Dermis microvascular lymphatic vessel endothelial cell (primary cell): Measurements from ENCODE around the gene FNDC1. TPM values are rescaled to one million over a fixed set of nuclear protein-coding genes. Genes with fewer than 3 reads are reported as not detected.

Experiments
- DNase-seq, 2 donors: peaks; one replicate each; pipeline versions ENCODE4 v3.0.0 to v3.0.0-alpha.2; 2010; ENCODE audit warnings: low read depth in 2 of 2
- total RNA-seq: library from RNA; depleted of rRNA; stranded (reverse); fragments of >200 nt; gene quantifications from 2 replicates; pipeline ENCODE4 v1.2.1, GENCODE V29; 2014

FNDC1 gene
- total RNA-seq, 1 donor from 2014 or later: not detected

GRCh38 chr6:159157431-159157830 is 11.8 kb upstream of the FNDC1 start:
- no peak for DNase-seq

GRCh38 chr6:159161839-159162238 is 7.4 kb upstream of the FNDC1 start:
- no peak for DNase-seq

GRCh38 chr6:159163901-159164370 is 5.3 kb upstream of the FNDC1 start:
- DNase-seq: no peak

GRCh38 chr6:159168536-159169192 is 536 bp upstream of the FNDC1 start:
- DNase-seq: peak in 1 of 2 donors; percentile 44

- no peak for DNase-seq
These were observed 545 bp downstream of the FNDC1 start for GRCh38 chr6:159169557-159170332.

GRCh38 chr6:159170333-159170672 is 1.1 kb downstream of the FNDC1 start:
- no peak for DNase-seq

GRCh38 chr6:159170999-159171712 is 2.0 kb downstream of the FNDC1 start:
- DNase-seq: no peak

GRCh38 chr6:159172091-159172491 is 2.9 kb downstream of the FNDC1 start:
- DNase-seq: no peak

- DNase-seq: peak; percentile 16 to 65
These were observed 5.2 kb downstream of the FNDC1 start for GRCh38 chr6:159174263-159174969.

- no peak for DNase-seq
These were observed 7.7 kb downstream of the FNDC1 start for GRCh38 chr6:159176913-159177312.

- DNase-seq: no peak
These were observed 9.6 kb downstream of the FNDC1 start for GRCh38 chr6:159178847-159179246.

GRCh38 chr6:159180001-159180400 is 10.8 kb downstream of the FNDC1 start:
- no peak for DNase-seq

GRCh38 chr6:159181914-159182313 is 12.7 kb downstream of the FNDC1 start:
- DNase-seq: no peak

GRCh38 chr6:159184559-159184958 is 15.4 kb downstream of the FNDC1 start:
- no peak for DNase-seq

- DNase-seq: no peak
These were observed 21.3 kb downstream of the FNDC1 start for GRCh38 chr6:159190460-159190859.

GRCh38 chr6:159193923-159194322 is 24.7 kb downstream of the FNDC1 start:
- no peak for DNase-seq

- DNase-seq: no peak
These were observed 25.2 kb downstream of the FNDC1 start for GRCh38 chr6:159194421-159194820.

- DNase-seq: no peak
These were observed 27.3 kb downstream of the FNDC1 start for GRCh38 chr6:159196430-159196975.

GRCh38 chr6:159197251-159197650 is 28.1 kb downstream of the FNDC1 start:
- DNase-seq: no peak

- DNase-seq: no peak
These were observed 32.1 kb downstream of the FNDC1 start for GRCh38 chr6:159201336-159201735.

- peak in 1 of 2 donors; percentile 8 for DNase-seq
These were observed 34.3 kb downstream of the FNDC1 start for GRCh38 chr6:159203304-159204005.
